ENCODE results near the gene SELP. TPM values are rescaled to one million over a fixed set of nuclear protein-coding genes. Genes with fewer than 3 reads are reported as not detected.
A peak's percentile ranks its signal among the peaks of the same experiment; 100 is the strongest.

Gene SELP
- total and polyA plus RNA-seq, 2 experiments from 2014 or later: 0.27 TPM; not detected in 1

DNA sequence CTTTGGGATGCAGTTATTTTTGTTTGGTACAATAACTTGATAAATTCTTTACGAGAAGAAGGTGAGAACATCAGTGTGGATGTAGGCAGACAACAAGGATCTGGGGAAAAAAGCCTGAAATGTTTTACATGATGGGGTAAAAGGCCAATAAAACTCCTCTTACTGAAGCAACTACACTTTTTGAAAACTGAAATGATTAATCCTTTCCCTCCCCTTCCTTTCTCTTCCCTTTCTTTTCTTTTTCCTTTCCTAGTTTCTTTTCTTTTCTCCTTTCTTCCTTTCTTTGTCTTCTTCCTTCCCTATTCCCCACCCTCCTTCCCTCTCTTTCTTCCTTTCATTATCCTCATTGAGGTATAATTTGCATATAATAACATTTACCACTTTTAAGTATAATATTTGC, 68.2 kb downstream of the SELP start:
- DNase-seq (ENCODE audit: low spot score): no peak
- H3K79me2 ChIP-seq: no peaks in the 10 kb centered on the region
- no peaks in the 10 kb centered on the region for H3K9me3 ChIP-seq (ENCODE audit: low read depth)
- H3K9me2 ChIP-seq (replicated peaks; ENCODE audit: insufficient read depth): no peaks in the 10 kb centered on the region
- 96% methylated on average over 1 of the region's 1 CpG for WGBS (ENCODE audit: low lambda C conversion rate, missing lambda C conversion rate)
- H3K27ac ChIP-seq: no peak overlapping the region
- no peaks in the 10 kb centered on the region for H4K20me1 ChIP-seq (ENCODE audit: insufficient read depth, poor library complexity, severe bottlenecking)
- H3K4me2 ChIP-seq: no peak overlapping the region
- H3K36me3 ChIP-seq (replicated peaks; ENCODE audit: insufficient read depth, low read depth): no peaks in the 10 kb centered on the region
- H2AFZ ChIP-seq: no peak overlapping the region
- H3K4me3 ChIP-seq: no peak overlapping the region
- H3K27me3 ChIP-seq: no peaks in the 10 kb centered on the region
- H3K4me1 ChIP-seq (ENCODE audit: insufficient read depth): peaks cover 7% of the 10 kb centered on the region
- TF ChIP-seq EZH2 (IDR thresholded peaks at IDR 0.05; ENCODE audit: borderline replicate concordance): no peak
- no peak for TF ChIP-seq EZH2phosphoT487 (IDR thresholded peaks at IDR 0.05; ENCODE audit: low read depth, severe bottlenecking, unreplicated experiment)
- TF ChIP-seq, protein P1, sequence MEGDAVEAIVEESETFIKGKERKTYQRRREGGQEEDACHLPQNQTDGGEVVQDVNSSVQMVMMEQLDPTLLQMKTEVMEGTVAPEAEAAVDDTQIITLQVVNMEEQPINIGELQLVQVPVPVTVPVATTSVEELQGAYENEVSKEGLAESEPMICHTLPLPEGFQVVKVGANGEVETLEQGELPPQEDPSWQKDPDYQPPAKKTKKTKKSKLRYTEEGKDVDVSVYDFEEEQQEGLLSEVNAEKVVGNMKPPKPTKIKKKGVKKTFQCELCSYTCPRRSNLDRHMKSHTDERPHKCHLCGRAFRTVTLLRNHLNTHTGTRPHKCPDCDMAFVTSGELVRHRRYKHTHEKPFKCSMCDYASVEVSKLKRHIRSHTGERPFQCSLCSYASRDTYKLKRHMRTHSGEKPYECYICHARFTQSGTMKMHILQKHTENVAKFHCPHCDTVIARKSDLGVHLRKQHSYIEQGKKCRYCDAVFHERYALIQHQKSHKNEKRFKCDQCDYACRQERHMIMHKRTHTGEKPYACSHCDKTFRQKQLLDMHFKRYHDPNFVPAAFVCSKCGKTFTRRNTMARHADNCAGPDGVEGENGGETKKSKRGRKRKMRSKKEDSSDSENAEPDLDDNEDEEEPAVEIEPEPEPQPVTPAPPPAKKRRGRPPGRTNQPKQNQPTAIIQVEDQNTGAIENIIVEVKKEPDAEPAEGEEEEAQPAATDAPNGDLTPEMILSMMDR (IDR thresholded peaks at IDR 0.05; ENCODE audit: poor library complexity): no peak

DNA sequence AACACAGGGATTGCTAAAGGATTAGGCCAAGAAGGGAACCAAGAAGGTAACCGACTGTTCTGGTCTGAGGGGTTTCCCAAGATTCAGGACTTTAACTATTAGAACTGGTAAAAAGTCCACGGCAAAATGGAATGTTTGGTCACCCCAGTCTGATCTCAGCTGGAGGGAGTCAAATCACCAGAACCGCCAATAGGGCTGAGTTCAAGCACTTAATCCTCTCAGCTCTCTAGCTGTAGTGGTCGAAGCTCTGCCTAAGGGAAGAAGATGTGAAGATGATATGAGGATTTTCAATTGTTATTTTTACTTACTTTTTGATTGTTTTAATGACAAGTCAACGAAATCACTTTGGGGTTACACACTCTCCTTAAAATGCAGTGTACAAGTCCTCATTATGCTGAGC, 72.8 kb downstream of the SELP start:
- 72% methylated on average over 5 of the region's 5 CpGs for WGBS (ENCODE audit: low lambda C conversion rate, missing lambda C conversion rate)
- no peak overlapping the region for H3K4me2 ChIP-seq
- TF ChIP-seq, protein P1 (IDR thresholded peaks at IDR 0.05; ENCODE audit: poor library complexity): no peak
- TF ChIP-seq EZH2phosphoT487 (IDR thresholded peaks at IDR 0.05; ENCODE audit: low read depth, severe bottlenecking, unreplicated experiment) (no peak), EZH2 (IDR thresholded peaks at IDR 0.05; ENCODE audit: borderline replicate concordance) (no peak)

DNA sequence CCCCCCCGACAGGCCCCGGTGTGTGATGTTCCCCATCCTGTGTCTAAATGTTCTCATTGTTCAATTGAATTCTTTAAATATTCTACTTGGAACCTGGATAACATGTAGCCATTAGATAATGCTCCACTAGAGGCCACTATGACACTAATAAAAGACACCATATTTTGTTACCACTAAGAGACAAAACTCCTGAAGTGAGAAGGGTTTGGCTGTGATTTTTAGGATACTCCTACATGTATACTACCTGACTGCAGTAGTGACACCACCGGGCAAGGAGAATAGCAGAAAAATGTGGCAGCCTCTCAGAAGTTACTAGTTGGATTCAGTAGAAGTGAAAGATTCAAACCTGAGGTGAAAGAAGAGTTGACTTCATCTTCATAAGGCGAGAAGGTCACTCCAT, 79.6 kb downstream of the SELP start:
- Histone ChIP-seq H3K4me1 (ENCODE audit: insufficient read depth) (no peaks in the 10 kb centered on the region), H3K9me2 (replicated peaks; ENCODE audit: insufficient read depth) (no peaks in the 10 kb centered on the region), H3K9me3 (ENCODE audit: low read depth) (no peaks in the 10 kb centered on the region), H3K4me2 (no peak overlapping the region), H3K27ac (no peak overlapping the region), H3K4me3 (no peak overlapping the region), H3K27me3 (no peaks in the 10 kb centered on the region), H4K20me1 (ENCODE audit: insufficient read depth, poor library complexity, severe bottlenecking) (no peaks in the 10 kb centered on the region), H2AFZ (no peak overlapping the region), H3K36me3 (replicated peaks; ENCODE audit: insufficient read depth, low read depth) (no peaks in the 10 kb centered on the region), H3K79me2 (no peaks in the 10 kb centered on the region)
- 36% methylated on average over 4 of the region's 4 CpGs for WGBS (ENCODE audit: low lambda C conversion rate, missing lambda C conversion rate)
- TF ChIP-seq, protein P1 (IDR thresholded peaks at IDR 0.05; ENCODE audit: poor library complexity): peak; percentile 67
- no peak for TF ChIP-seq EZH2phosphoT487 (IDR thresholded peaks at IDR 0.05; ENCODE audit: low read depth, severe bottlenecking, unreplicated experiment)
- DNase-seq (ENCODE audit: low spot score): peak; percentile 63

More for the DNA sequence above, 72.8 kb downstream of the SELP start:
- H3K79me2 ChIP-seq: no peaks in the 10 kb centered on the region
- no peaks in the 10 kb centered on the region for H4K20me1 ChIP-seq (ENCODE audit: insufficient read depth, poor library complexity, severe bottlenecking)
- no peaks in the 10 kb centered on the region for H3K9me2 ChIP-seq (replicated peaks; ENCODE audit: insufficient read depth)
- H3K4me1 ChIP-seq (ENCODE audit: insufficient read depth): no peaks in the 10 kb centered on the region
- no peaks in the 10 kb centered on the region for H3K27me3 ChIP-seq
- H3K36me3 ChIP-seq (replicated peaks; ENCODE audit: insufficient read depth, low read depth): no peaks in the 10 kb centered on the region
- H3K9me3 ChIP-seq (ENCODE audit: low read depth): no peaks in the 10 kb centered on the region
- no peak for DNase-seq (ENCODE audit: low spot score)
- no peak overlapping the region for H2AFZ ChIP-seq
- H3K4me3 ChIP-seq: no peak overlapping the region
- peak overlapping the region; percentile 53 for H3K27ac ChIP-seq

DNA sequence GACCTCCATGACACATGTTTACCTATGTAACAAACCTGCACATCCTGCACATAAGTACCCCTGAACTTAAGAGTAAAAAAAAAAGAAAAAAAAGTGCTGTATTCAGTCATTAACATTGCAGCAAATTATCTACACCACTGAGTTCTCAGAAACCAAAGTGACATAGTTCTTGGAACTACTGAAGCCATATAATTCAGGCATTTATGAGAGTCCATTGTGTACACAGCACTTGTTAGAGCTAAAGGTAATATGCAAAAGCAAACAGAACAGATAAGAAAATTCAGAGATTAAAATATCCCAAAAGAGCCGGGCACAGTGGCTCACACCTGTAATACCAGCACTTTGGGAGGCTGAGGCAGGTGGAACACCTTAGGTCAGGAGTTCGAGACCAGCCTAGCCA, 81.6 kb downstream of the SELP start:
- H3K4me1 ChIP-seq (ENCODE audit: insufficient read depth): no peaks in the 10 kb centered on the region
- no peak overlapping the region for H3K4me3 ChIP-seq
- no peak overlapping the region for H3K4me2 ChIP-seq
- 87% methylated on average over 2 of the region's 2 CpGs for WGBS (ENCODE audit: low lambda C conversion rate, missing lambda C conversion rate)
- no peaks in the 10 kb centered on the region for H3K79me2 ChIP-seq
- TF ChIP-seq EZH2phosphoT487 (IDR thresholded peaks at IDR 0.05; ENCODE audit: low read depth, severe bottlenecking, unreplicated experiment) (peak; percentile 89), EZH2 (IDR thresholded peaks at IDR 0.05; ENCODE audit: borderline replicate concordance) (no peak)
- TF ChIP-seq, protein P1 (IDR thresholded peaks at IDR 0.05; ENCODE audit: poor library complexity): no peak
- H3K27me3 ChIP-seq: no peaks in the 10 kb centered on the region
- peak; percentile 22 for DNase-seq (ENCODE audit: low spot score)
- H3K9me3 ChIP-seq (ENCODE audit: low read depth): no peaks in the 10 kb centered on the region
- H3K27ac ChIP-seq: no peak overlapping the region
- H2AFZ ChIP-seq: no peak overlapping the region
- no peaks in the 10 kb centered on the region for H3K36me3 ChIP-seq (replicated peaks; ENCODE audit: insufficient read depth, low read depth)
- H3K9me2 ChIP-seq (replicated peaks; ENCODE audit: insufficient read depth): no peaks in the 10 kb centered on the region
- no peaks in the 10 kb centered on the region for H4K20me1 ChIP-seq (ENCODE audit: insufficient read depth, poor library complexity, severe bottlenecking)
